ENCODE data around the gene ATG7. TPM values are rescaled to one million over a fixed set of nuclear protein-coding genes. Genes with fewer than 3 reads are reported as not detected.
"Not testable (repeated sequence)": the region's sequence is repeated elsewhere in the genome, so short reads cannot be mapped to it uniquely, and the experiment has no call there.

Gene ATG7
- polyA plus RNA-seq, 1 donor, result 16.6 TPM

- peaks cover 3% of the 10 kb centered on the region for H3K27me3 ChIP-seq (ENCODE audit: control insufficient read depth, insufficient read depth, low read length)
- no peaks in the 10 kb centered on the region for H3K9me3 ChIP-seq (ENCODE audit: control insufficient read depth, low read depth, low read length)
- no peaks in the 10 kb centered on the region for H3K36me3 ChIP-seq (ENCODE audit: control insufficient read depth, insufficient read depth, low read length)
- no peaks in the 10 kb centered on the region for H3K4me1 ChIP-seq (ENCODE audit: control insufficient read depth, insufficient read depth, low read length)
- WGBS (ENCODE audit: insufficient coverage, low lambda C conversion rate), result 100% methylated on average over 1 of the region's 10 CpGs
- no peak for DNase-seq
- H3K27ac ChIP-seq (ENCODE audit: low read length), result no peak overlapping the region
- H3K4me3 ChIP-seq (ENCODE audit: low read length), result no peak overlapping the region
Observed at GRCh38 chr3:11250902-11251806, 21.0 kb upstream of the ATG7 start.

DNA sequence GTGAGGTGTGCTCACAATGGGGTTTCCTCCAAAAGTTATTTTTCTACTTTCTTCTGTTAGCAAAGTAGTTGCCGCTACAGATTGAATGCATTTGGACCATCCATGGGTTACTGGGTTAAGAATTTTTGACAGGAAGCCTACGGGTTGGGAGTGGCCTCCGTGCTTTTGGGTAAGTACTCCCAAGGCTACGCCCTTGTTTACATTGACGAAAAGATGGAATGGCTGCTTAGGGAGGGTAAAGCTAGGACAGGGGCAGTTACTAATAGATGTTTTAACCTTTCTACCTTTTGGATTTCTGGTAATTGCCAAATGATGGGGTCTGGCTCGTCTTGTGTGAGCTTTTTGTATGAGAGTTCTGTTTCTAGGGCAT lies 20.4 kb upstream of the ATG7 start:
- Histone ChIP-seq H3K4me1 (ENCODE audit: control insufficient read depth, insufficient read depth, low read length) (no peaks in the 10 kb centered on the region), H3K9me3 (ENCODE audit: control insufficient read depth, low read depth, low read length) (no peaks in the 10 kb centered on the region), H3K36me3 (ENCODE audit: control insufficient read depth, insufficient read depth, low read length) (no peaks in the 10 kb centered on the region), H3K27ac (ENCODE audit: low read length) (no peak overlapping the region), H3K4me3 (ENCODE audit: low read length) (no peak overlapping the region), H3K27me3 (ENCODE audit: control insufficient read depth, insufficient read depth, low read length) (peaks cover 3% of the 10 kb centered on the region)
- no CpG with 5 or more reads among the region's 6 CpGs for WGBS (ENCODE audit: insufficient coverage, low lambda C conversion rate)
- DNase-seq, result no peak

DNA sequence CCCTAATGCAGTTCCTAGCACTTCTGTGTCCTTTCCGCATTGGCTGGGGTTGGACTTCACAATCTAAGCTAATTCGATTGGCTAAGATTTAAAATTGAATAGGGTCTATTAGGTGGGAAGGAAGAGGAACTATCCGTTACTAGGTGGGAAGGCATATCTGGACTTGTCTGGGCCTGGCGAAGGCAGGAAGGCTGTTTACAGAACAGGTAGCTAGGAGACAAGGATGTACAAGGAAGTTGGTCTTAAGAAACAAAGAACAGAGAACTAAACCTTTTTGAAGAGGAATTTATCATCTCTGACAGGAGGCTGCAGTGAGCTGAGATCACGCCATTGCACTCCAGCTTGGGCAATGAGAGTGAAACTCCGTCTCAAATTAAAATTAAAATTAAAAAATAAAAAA lies 17.3 kb upstream of the ATG7 start:
- 90% methylated on average over 4 of the region's 6 CpGs for WGBS (ENCODE audit: insufficient coverage, low lambda C conversion rate)
- H3K36me3 ChIP-seq (ENCODE audit: control insufficient read depth, insufficient read depth, low read length), result no peaks in the 10 kb centered on the region
- H3K27me3 ChIP-seq (ENCODE audit: control insufficient read depth, insufficient read depth, low read length), result peaks cover 3% of the 10 kb centered on the region
- H3K9me3 ChIP-seq (ENCODE audit: control insufficient read depth, low read depth, low read length), result no peaks in the 10 kb centered on the region
- no peaks in the 10 kb centered on the region for H3K4me1 ChIP-seq (ENCODE audit: control insufficient read depth, insufficient read depth, low read length)
- DNase-seq, result no peak
- H3K27ac ChIP-seq (ENCODE audit: low read length), result no peak overlapping the region
- H3K4me3 ChIP-seq (ENCODE audit: low read length), result no peak overlapping the region

DNA sequence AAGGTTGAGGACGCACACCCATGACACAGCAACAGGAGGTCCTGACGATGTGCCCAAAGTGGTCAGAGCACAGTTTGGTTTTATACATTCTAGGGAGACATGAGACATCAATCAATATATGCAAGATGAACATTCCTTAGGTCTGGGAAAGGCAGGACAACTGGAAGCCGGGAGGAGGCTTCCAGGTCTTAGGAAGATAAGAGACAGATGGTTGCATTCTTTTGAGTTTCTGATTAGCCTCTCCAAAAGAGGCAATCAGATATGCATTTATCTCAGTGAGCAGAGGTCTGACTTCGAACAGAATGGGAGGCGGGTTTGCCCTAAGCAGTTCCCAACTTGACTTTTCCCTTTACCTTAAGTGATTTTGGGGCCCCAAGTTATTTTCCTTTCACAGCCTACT lies 16.7 kb upstream of the ATG7 start:
- not testable (repeated sequence) for H3K4me3 ChIP-seq (ENCODE audit: low read length); DNase-seq; H3K36me3 ChIP-seq (ENCODE audit: control insufficient read depth, insufficient read depth, low read length); H3K4me1 ChIP-seq (ENCODE audit: control insufficient read depth, insufficient read depth, low read length); H3K27me3 ChIP-seq (ENCODE audit: control insufficient read depth, insufficient read depth, low read length); H3K27ac ChIP-seq (ENCODE audit: low read length); H3K9me3 ChIP-seq (ENCODE audit: control insufficient read depth, low read depth, low read length)
- WGBS (ENCODE audit: insufficient coverage, low lambda C conversion rate), result no CpG with 5 or more reads among the region's 5 CpGs

DNA sequence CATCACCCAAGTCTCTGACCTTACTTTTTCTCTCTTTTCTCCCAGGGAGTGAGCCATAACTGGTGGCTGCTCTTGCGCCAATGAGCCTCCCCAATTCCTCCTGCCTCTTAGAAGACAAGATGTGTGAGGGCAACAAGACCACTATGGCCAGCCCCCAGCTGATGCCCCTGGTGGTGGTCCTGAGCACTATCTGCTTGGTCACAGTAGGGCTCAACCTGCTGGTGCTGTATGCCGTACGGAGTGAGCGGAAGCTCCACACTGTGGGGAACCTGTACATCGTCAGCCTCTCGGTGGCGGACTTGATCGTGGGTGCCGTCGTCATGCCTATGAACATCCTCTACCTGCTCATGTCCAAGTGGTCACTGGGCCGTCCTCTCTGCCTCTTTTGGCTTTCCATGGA lies 13.2 kb upstream of the ATG7 start:
- Histone ChIP-seq H3K4me3 (ENCODE audit: low read length) (no peak overlapping the region), H3K9me3 (ENCODE audit: control insufficient read depth, low read depth, low read length) (no peaks in the 10 kb centered on the region), H3K4me1 (ENCODE audit: control insufficient read depth, insufficient read depth, low read length) (no peaks in the 10 kb centered on the region), H3K27me3 (ENCODE audit: control insufficient read depth, insufficient read depth, low read length) (no peaks in the 10 kb centered on the region), H3K27ac (ENCODE audit: low read length) (no peak overlapping the region), H3K36me3 (ENCODE audit: control insufficient read depth, insufficient read depth, low read length) (no peaks in the 10 kb centered on the region)
- no peak for DNase-seq
- WGBS (ENCODE audit: insufficient coverage, low lambda C conversion rate), result no CpG with 5 or more reads among the region's 11 CpGs

DNA sequence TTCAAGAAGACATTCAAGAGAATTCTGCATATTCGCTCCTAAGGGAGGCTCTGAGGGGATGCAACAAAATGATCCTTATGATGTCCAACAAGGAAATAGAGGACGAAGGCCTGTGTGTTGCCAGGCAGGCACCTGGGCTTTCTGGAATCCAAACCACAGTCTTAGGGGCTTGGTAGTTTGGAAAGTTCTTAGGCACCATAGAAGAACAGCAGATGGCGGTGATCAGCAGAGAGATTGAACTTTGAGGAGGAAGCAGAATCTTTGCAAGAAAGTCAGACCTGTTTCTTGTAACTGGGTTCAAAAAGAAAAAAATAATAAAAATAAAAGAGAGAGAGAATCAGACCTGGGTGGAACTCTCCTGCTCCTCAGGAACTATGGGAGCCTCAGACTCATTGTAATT lies 11.7 kb upstream of the ATG7 start:
- no peak for DNase-seq
- no peaks in the 10 kb centered on the region for H3K27me3 ChIP-seq (ENCODE audit: control insufficient read depth, insufficient read depth, low read length)
- no peaks in the 10 kb centered on the region for H3K9me3 ChIP-seq (ENCODE audit: control insufficient read depth, low read depth, low read length)
- no peaks in the 10 kb centered on the region for H3K36me3 ChIP-seq (ENCODE audit: control insufficient read depth, insufficient read depth, low read length)
- H3K4me3 ChIP-seq (ENCODE audit: low read length), result no peak overlapping the region
- no peak overlapping the region for H3K27ac ChIP-seq (ENCODE audit: low read length)
- no CpG with 5 or more reads among the region's 3 CpGs for WGBS (ENCODE audit: insufficient coverage, low lambda C conversion rate)
- H3K4me1 ChIP-seq (ENCODE audit: control insufficient read depth, insufficient read depth, low read length), result no peaks in the 10 kb centered on the region

- no peak for DNase-seq
- Histone ChIP-seq H3K4me3 (ENCODE audit: low read length) (no peak overlapping the region), H3K27me3 (ENCODE audit: control insufficient read depth, insufficient read depth, low read length) (no peaks in the 10 kb centered on the region), H3K36me3 (ENCODE audit: control insufficient read depth, insufficient read depth, low read length) (no peaks in the 10 kb centered on the region), H3K27ac (ENCODE audit: low read length) (no peak overlapping the region), H3K4me1 (ENCODE audit: control insufficient read depth, insufficient read depth, low read length) (peaks cover 5% of the 10 kb centered on the region), H3K9me3 (ENCODE audit: control insufficient read depth, low read depth, low read length) (no peaks in the 10 kb centered on the region)
- WGBS (ENCODE audit: insufficient coverage, low lambda C conversion rate), result no CpG with 5 or more reads among the region's 9 CpGs
Observed at GRCh38 chr3:11269007-11269406, 3.2 kb upstream of the ATG7 start.

DNA sequence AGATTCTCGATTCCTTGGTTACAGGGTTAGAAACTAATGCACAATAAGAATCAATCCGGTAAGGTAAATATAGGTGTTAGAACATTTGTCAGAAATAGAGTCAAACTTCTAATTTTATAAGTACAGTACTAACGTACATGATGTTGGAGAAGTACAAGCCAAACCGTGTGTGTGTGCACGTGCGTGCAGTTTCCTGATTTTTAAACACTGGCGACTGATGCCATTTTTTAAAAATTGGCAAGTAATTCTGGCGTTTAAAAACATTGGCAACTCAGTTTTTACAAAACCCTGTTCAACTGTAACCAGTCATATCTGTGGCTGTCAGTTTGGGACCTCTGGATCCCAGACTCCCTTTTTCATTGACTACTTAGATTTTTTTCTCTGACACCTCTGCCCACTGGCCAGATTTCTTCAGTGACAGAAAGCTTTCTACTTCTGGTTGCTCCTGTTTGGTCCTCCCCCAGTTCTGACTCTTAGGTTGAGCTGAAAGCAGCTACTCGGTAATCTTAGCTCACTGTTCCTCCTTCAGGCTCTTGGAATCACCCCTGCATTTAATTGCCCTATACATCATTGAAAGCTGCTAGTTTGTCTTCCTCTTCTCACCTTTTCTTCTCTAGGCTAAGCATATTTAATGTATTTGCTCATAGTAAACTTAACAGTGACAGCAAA lies 843 bp downstream of the ATG7 start:
- no peak for DNase-seq
- Histone ChIP-seq H3K27me3 (ENCODE audit: control insufficient read depth, insufficient read depth, low read length) (no peaks in the 10 kb centered on the region), H3K9me3 (ENCODE audit: control insufficient read depth, low read depth, low read length) (no peaks in the 10 kb centered on the region), H3K36me3 (ENCODE audit: control insufficient read depth, insufficient read depth, low read length) (peaks cover 5% of the 10 kb centered on the region), H3K4me3 (ENCODE audit: low read length) (peak overlapping the region; percentile 96), H3K27ac (ENCODE audit: low read length) (no peak overlapping the region), H3K4me1 (ENCODE audit: control insufficient read depth, insufficient read depth, low read length) (peaks cover 5% of the 10 kb centered on the region)
- WGBS (ENCODE audit: insufficient coverage, low lambda C conversion rate), result 12% methylated on average over 4 of the region's 9 CpGs

DNA sequence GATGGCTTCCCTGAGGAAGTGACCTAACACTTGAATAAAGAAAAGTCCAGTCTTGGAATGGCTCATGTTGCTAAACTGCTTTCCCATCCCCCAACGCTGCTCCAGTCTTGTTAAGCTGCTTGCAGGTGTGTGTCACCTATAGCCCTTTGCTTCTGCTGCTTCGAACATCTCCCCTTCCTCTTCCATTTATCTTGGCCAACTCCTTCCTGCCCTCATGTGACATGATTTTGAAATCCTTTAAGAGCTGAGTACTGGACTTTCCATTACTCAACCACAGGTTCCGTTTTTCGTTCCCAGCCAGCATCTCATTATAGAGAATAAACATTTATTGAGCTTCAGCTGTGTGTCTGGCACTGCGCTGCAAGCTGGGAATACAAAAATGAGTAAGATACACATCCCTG lies 1.7 kb downstream of the ATG7 start:
- H3K9me3 ChIP-seq (ENCODE audit: control insufficient read depth, low read depth, low read length), result no peaks in the 10 kb centered on the region
- H3K27ac ChIP-seq (ENCODE audit: low read length), result no peak overlapping the region
- WGBS (ENCODE audit: insufficient coverage, low lambda C conversion rate), result 90% methylated on average over 2 of the region's 5 CpGs
- DNase-seq, result no peak
- peaks cover 5% of the 10 kb centered on the region for H3K4me1 ChIP-seq (ENCODE audit: control insufficient read depth, insufficient read depth, low read length)
- H3K36me3 ChIP-seq (ENCODE audit: control insufficient read depth, insufficient read depth, low read length), result peaks cover 8% of the 10 kb centered on the region
- no peaks in the 10 kb centered on the region for H3K27me3 ChIP-seq (ENCODE audit: control insufficient read depth, insufficient read depth, low read length)
- H3K4me3 ChIP-seq (ENCODE audit: low read length), result no peak overlapping the region

- Histone ChIP-seq H3K36me3 (ENCODE audit: control insufficient read depth, insufficient read depth, low read length) (peaks cover 8% of the 10 kb centered on the region), H3K27me3 (ENCODE audit: control insufficient read depth, insufficient read depth, low read length) (no peaks in the 10 kb centered on the region), H3K4me3 (ENCODE audit: low read length) (no peak overlapping the region), H3K9me3 (ENCODE audit: control insufficient read depth, low read depth, low read length) (no peaks in the 10 kb centered on the region), H3K27ac (ENCODE audit: low read length) (no peak overlapping the region), H3K4me1 (ENCODE audit: control insufficient read depth, insufficient read depth, low read length) (peaks cover 5% of the 10 kb centered on the region)
- WGBS (ENCODE audit: insufficient coverage, low lambda C conversion rate), result no CpG with 5 or more reads among the region's 6 CpGs
- DNase-seq, result no peak
Observed at GRCh38 chr3:11274566-11275142, 2.5 kb downstream of the ATG7 start.

All from large intestine (tissue), 3 donors.